ENCODE measurements around the gene METTL2B. TPM values are rescaled to one million over a fixed set of nuclear protein-coding genes. Genes with fewer than 3 reads are reported as not detected.
"Not testable (repeated sequence)": the region's sequence is repeated elsewhere in the genome, so short reads cannot be mapped to it uniquely, and the experiment has no call there.

Gene METTL2B
- total RNA-seq, 2 donors from 2014 or later: 29.5 to 49.5 TPM

GRCh38 chr7:128526062-128526466 lies 49.5 kb downstream of the METTL2B start:
- H3K27ac Mint-ChIP-seq; ATAC-seq (replicated peaks); H3K27me3 Mint-ChIP-seq; H3K9me3 Mint-ChIP-seq; H3K4me1 Mint-ChIP-seq; H3K4me3 Mint-ChIP-seq; H3K36me3 Mint-ChIP-seq (ENCODE audit: low read depth): not testable (repeated sequence)

- H3K27me3 Mint-ChIP-seq; ATAC-seq (replicated peaks); H3K27ac Mint-ChIP-seq; H3K9me3 Mint-ChIP-seq: not testable (repeated sequence)
- Mint-ChIP-seq H3K4me3 (peak overlapping the region; percentile 78), H3K36me3 (ENCODE audit: low read depth) (peaks cover 21% of the 10 kb centered on the region), H3K4me1 (peaks cover 15% of the 10 kb centered on the region)
These were observed 52.6 kb downstream of the METTL2B start for GRCh38 chr7:128529191-128529590.

- Mint-ChIP-seq H3K4me3 (peak overlapping the region; percentile 78), H3K4me1 (peaks cover 19% of the 10 kb centered on the region), H3K27ac (peak overlapping the region; percentile 85), H3K36me3 (ENCODE audit: low read depth) (peaks cover 32% of the 10 kb centered on the region)
- not testable (repeated sequence) for H3K27me3 Mint-ChIP-seq, H3K9me3 Mint-ChIP-seq
- ATAC-seq (replicated peaks): peak; percentile 12
These were observed 53.7 kb downstream of the METTL2B start for GRCh38 chr7:128530121-128530854.

GRCh38 chr7:128530855-128531104 lies 54.2 kb downstream of the METTL2B start:
- H3K9me3 Mint-ChIP-seq: no peaks in the 10 kb centered on the region
- H3K4me1 Mint-ChIP-seq: peaks cover 19% of the 10 kb centered on the region
- ATAC-seq (replicated peaks): no peak
- peaks cover 37% of the 10 kb centered on the region for H3K36me3 Mint-ChIP-seq (ENCODE audit: low read depth)
- no peak overlapping the region for H3K4me3 Mint-ChIP-seq
- H3K27ac Mint-ChIP-seq: no peak overlapping the region
- no peaks in the 10 kb centered on the region for H3K27me3 Mint-ChIP-seq

- H3K4me3 Mint-ChIP-seq: peak overlapping the region; percentile 81
These were observed 54.8 kb downstream of the METTL2B start for GRCh38 chr7:128531105-128531954.

GRCh38 chr7:128531955-128532478 lies 55.5 kb downstream of the METTL2B start:
- Mint-ChIP-seq H3K4me3 (peak overlapping the region; percentile 81), H3K4me1 (peaks cover 19% of the 10 kb centered on the region), H3K27ac (peak overlapping the region; percentile 93), H3K36me3 (ENCODE audit: low read depth) (peaks cover 47% of the 10 kb centered on the region)
- peak; percentile 7 for ATAC-seq (replicated peaks)
- H3K9me3 Mint-ChIP-seq, H3K27me3 Mint-ChIP-seq: not testable (repeated sequence)

More at GRCh38 chr7:128531105-128531954, 54.8 kb downstream of the METTL2B start:
- H3K27me3 Mint-ChIP-seq, H3K27ac Mint-ChIP-seq, H3K9me3 Mint-ChIP-seq: not testable (repeated sequence)
- Mint-ChIP-seq H3K36me3 (ENCODE audit: low read depth) (peaks cover 42% of the 10 kb centered on the region), H3K4me1 (peaks cover 19% of the 10 kb centered on the region)
- peak; percentile 80 for ATAC-seq (replicated peaks)

- Mint-ChIP-seq H3K4me1 (peaks cover 19% of the 10 kb centered on the region), H3K27ac (peak overlapping the region; percentile 93), H3K36me3 (ENCODE audit: low read depth) (peaks cover 53% of the 10 kb centered on the region), H3K4me3 (peak overlapping the region; percentile 81)
- not testable (repeated sequence) for ATAC-seq (replicated peaks); H3K9me3 Mint-ChIP-seq; H3K27me3 Mint-ChIP-seq
These were observed 56.4 kb downstream of the METTL2B start for GRCh38 chr7:128532956-128533355.

- H3K27ac Mint-ChIP-seq, H3K4me3 Mint-ChIP-seq, H3K27me3 Mint-ChIP-seq, H3K9me3 Mint-ChIP-seq: not testable (repeated sequence)
- ATAC-seq (replicated peaks): peak; percentile 68
- peaks cover 20% of the 10 kb centered on the region for H3K4me1 Mint-ChIP-seq
- H3K36me3 Mint-ChIP-seq (ENCODE audit: low read depth): peaks cover 93% of the 10 kb centered on the region
These were observed 60.9 kb downstream of the METTL2B start for GRCh38 chr7:128537410-128537809.

GRCh38 chr7:128542530-128542929 lies 66.0 kb downstream of the METTL2B start:
- H3K27me3 Mint-ChIP-seq; H3K4me3 Mint-ChIP-seq; H3K9me3 Mint-ChIP-seq; H3K27ac Mint-ChIP-seq; H3K4me1 Mint-ChIP-seq; ATAC-seq (replicated peaks): not testable (repeated sequence)
- peaks cover 98% of the 10 kb centered on the region for H3K36me3 Mint-ChIP-seq (ENCODE audit: low read depth)

GRCh38 chr7:128543300-128543699 lies 66.8 kb downstream of the METTL2B start:
- peaks cover 93% of the 10 kb centered on the region for H3K36me3 Mint-ChIP-seq (ENCODE audit: low read depth)
- not testable (repeated sequence) for ATAC-seq (replicated peaks); H3K27ac Mint-ChIP-seq; H3K4me3 Mint-ChIP-seq; H3K9me3 Mint-ChIP-seq; H3K27me3 Mint-ChIP-seq; H3K4me1 Mint-ChIP-seq

- not testable (repeated sequence) for ATAC-seq (replicated peaks); H3K4me3 Mint-ChIP-seq; H3K27ac Mint-ChIP-seq; H3K9me3 Mint-ChIP-seq; H3K27me3 Mint-ChIP-seq; H3K4me1 Mint-ChIP-seq
- peaks cover 81% of the 10 kb centered on the region for H3K36me3 Mint-ChIP-seq (ENCODE audit: low read depth)
These were observed 69.8 kb downstream of the METTL2B start for GRCh38 chr7:128546319-128546851.

- H3K4me1 Mint-ChIP-seq: peaks cover 4% of the 10 kb centered on the region
- ATAC-seq (replicated peaks): peak; percentile 70
- H3K9me3 Mint-ChIP-seq: no peaks in the 10 kb centered on the region
- H3K27ac Mint-ChIP-seq: no peak overlapping the region
- H3K27me3 Mint-ChIP-seq: no peaks in the 10 kb centered on the region
- H3K4me3 Mint-ChIP-seq: no peak overlapping the region
- peaks cover 49% of the 10 kb centered on the region for H3K36me3 Mint-ChIP-seq (ENCODE audit: low read depth)
These were observed 74.4 kb downstream of the METTL2B start for GRCh38 chr7:128550920-128551319.

GRCh38 chr7:128554394-128554793 lies 77.8 kb downstream of the METTL2B start:
- not testable (repeated sequence) for H3K4me3 Mint-ChIP-seq; H3K27ac Mint-ChIP-seq; H3K9me3 Mint-ChIP-seq; H3K27me3 Mint-ChIP-seq; H3K4me1 Mint-ChIP-seq; ATAC-seq (replicated peaks)
- H3K36me3 Mint-ChIP-seq (ENCODE audit: low read depth): peaks cover 39% of the 10 kb centered on the region
